SKM-1 treated with dmso at 0.1 percent for 144 hours (cell line): Measurements from ENCODE around the gene KNDC1.
"Not testable (repeated sequence)": the region's sequence is repeated elsewhere in the genome, so short reads cannot be mapped to it uniquely, and the experiment has no call there.

Source experiments
- DNase-seq: peaks from one replicate; lab custom pipeline; 2025; ENCODE audit not compliant: unreplicated experiment; lab: John Stamatoyannopoulos, UW

Gene KNDC1

GRCh38 chr10:133217800-133218589 lies 58.0 kb downstream of the KNDC1 start:
- no peak for DNase-seq

GRCh38 chr10:133218891-133219290 lies 58.9 kb downstream of the KNDC1 start:
- no peak for DNase-seq

- no peak for DNase-seq
Measured at GRCh38 chr10:133219782-133220181, 59.8 kb downstream of the KNDC1 start.

GRCh38 chr10:133221331-133221730 lies 61.3 kb downstream of the KNDC1 start:
- no peak for DNase-seq

GRCh38 chr10:133221756-133222155 lies 61.7 kb downstream of the KNDC1 start:
- not testable (repeated sequence) for DNase-seq

- no peak for DNase-seq
Measured at GRCh38 chr10:133224076-133224475, 64.1 kb downstream of the KNDC1 start.

GRCh38 chr10:133224756-133225372 lies 64.8 kb downstream of the KNDC1 start:
- no peak for DNase-seq

GRCh38 chr10:133225707-133226191 lies 65.7 kb downstream of the KNDC1 start:
- DNase-seq = no peak

GRCh38 chr10:133226251-133226808 lies 66.3 kb downstream of the KNDC1 start:
- DNase-seq = no peak

GRCh38 chr10:133227256-133227655 lies 67.2 kb downstream of the KNDC1 start:
- no peak for DNase-seq

GRCh38 chr10:133229265-133230043 lies 69.4 kb downstream of the KNDC1 start:
- no peak for DNase-seq

- DNase-seq = no peak
Measured at GRCh38 chr10:133230044-133230361, 70.0 kb downstream of the KNDC1 start, which contains the start of gene UTF1. Gene UTF1, plus strand, starts transcription at chr10:133230217. Its CDS starts 72 bp downstream, at chr10:133230289.

- DNase-seq = no peak
Measured at GRCh38 chr10:133230387-133231195, 70.6 kb downstream of the KNDC1 start.

- DNase-seq = no peak
Measured at GRCh38 chr10:133231244-133231945, 71.4 kb downstream of the KNDC1 start.

GRCh38 chr10:133231946-133232574 lies 72.0 kb downstream of the KNDC1 start:
- DNase-seq = no peak

- DNase-seq = not testable (repeated sequence)
Measured at GRCh38 chr10:133234796-133235195, 74.8 kb downstream of the KNDC1 start.

- DNase-seq = no peak
Measured at GRCh38 chr10:133235265-133235855, 75.3 kb downstream of the KNDC1 start.

GRCh38 chr10:133235932-133236331 lies 75.9 kb downstream of the KNDC1 start:
- peak; percentile 45 for DNase-seq
